D721Med (cell line): ENCODE measurements around the gene ADAM10.

ENCODE experiments used
- DNase-seq: peaks from one replicate; pipeline ENCODE4 v3.0.0; 2011; ENCODE audit warnings: low spot score; ENCODE audit not compliant: insufficient read length
- FAIRE-seq: peaks from 2 replicates; lab custom pipeline; 2011; peaks lifted over from hg19 to GRCh38; lab: Jason Lieb, UNC
- TF ChIP-seq, protein P1 (sequence below): IDR thresholded peaks from 2 replicates; pipeline ENCODE4 v1.5.1; 2012; ENCODE audit warnings: mild to moderate bottlenecking, control low read depth; ENCODE audit not compliant: insufficient read depth; ENCODE audit errors: missing control alignments

Gene ADAM10

DNA sequence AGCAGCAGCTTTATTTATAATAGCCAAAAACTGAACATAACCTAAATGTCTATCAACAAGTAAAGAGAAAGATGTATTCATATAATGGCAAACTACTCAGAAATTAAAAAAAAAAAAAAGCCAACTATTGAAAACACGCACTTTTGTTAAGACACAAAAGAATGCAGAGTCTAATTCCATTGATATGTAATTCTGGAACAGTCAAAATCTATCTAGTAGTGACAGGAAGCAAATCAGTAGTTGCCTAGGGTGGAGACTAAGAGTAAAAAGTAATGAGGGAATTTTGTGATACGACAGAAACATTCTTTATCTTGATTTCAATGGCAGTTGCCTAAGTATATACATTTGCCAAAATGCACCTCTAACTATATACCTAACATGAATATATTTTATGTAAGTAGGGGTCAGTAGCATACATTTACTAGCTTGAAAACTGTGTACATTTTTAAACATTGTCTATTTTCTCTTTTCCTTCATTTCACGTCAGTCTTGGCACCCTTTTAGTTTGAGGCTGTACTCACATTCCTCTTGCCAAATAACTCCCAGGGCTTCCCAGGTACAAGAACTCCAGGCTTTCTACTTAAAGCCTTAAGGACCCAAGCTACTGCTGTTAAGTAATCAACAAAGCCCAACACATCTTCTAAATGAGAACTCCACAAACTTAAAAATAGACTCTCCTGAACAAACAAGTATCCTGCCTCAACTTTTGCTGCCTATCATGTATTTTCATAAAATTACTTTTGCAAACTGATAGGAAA is 54.7 kb downstream of the ADAM10 start:
- no peak for DNase-seq
- TF ChIP-seq, protein P1, sequence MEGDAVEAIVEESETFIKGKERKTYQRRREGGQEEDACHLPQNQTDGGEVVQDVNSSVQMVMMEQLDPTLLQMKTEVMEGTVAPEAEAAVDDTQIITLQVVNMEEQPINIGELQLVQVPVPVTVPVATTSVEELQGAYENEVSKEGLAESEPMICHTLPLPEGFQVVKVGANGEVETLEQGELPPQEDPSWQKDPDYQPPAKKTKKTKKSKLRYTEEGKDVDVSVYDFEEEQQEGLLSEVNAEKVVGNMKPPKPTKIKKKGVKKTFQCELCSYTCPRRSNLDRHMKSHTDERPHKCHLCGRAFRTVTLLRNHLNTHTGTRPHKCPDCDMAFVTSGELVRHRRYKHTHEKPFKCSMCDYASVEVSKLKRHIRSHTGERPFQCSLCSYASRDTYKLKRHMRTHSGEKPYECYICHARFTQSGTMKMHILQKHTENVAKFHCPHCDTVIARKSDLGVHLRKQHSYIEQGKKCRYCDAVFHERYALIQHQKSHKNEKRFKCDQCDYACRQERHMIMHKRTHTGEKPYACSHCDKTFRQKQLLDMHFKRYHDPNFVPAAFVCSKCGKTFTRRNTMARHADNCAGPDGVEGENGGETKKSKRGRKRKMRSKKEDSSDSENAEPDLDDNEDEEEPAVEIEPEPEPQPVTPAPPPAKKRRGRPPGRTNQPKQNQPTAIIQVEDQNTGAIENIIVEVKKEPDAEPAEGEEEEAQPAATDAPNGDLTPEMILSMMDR, result no peak
- FAIRE-seq, result no peak

DNA sequence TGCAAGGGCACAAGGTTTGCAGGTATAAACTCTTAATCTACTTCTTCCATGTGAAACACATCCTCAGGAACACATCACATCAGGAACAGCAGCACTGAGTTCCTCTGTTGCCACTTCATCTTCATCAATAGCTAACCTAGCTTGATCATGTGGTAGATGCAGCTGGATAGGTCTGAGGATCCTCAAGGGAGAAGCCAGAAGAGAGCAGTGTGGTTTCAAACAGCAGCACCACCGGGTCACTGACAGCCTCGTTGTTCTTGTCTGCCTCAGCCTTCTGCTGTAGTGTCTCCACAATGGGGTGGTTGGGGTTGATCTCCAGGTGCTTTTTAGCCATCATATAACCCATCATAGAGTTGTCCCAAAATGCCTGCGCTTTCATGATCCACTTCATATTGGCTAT is 58.8 kb downstream of the ADAM10 start:
- TF ChIP-seq, protein P1, result no peak
- FAIRE-seq, result no peak
- no peak for DNase-seq

DNA sequence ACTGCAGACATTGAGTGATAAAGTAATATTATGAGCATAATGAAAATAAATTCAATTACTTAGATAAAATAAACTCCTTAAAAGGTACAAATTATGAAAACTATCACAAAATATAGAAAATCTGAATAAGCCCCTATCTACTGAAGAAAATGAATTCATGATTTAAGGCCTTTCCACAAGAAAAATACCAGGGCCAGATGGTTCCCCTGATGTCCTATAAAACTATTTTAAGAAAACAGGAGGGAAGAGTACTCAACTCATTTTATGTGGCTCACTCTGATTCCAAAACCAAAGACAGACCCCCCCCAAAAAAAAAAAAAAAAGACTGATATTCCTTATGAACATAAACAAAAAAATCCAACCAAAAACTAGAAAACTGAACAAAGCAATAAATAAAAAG is 59.9 kb downstream of the ADAM10 start:
- TF ChIP-seq, protein P1, result no peak
- FAIRE-seq, result no peak
- DNase-seq, result no peak

DNA sequence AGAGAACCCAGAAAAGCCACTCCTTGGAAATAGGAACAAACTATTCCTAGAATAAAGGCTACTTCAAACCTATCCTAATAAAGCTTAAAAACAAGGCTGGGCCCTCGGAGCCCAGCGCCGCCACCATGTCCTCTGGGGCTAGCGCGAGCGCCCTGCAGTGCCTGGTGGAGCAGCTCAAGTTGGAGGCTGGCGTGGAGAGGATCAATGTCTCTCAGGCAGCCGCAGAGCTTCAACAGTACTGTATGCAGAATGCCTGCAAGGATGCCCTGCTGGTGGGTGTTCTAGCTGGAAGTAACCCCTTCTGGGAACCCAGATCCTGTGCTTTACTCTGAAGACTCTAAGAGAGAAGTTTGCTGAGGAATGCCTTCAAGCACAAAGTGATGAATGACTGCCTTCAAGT is 63.2 kb downstream of the ADAM10 start:
- DNase-seq (no peak), FAIRE-seq (no peak)
- TF ChIP-seq, protein P1, result no peak

DNA sequence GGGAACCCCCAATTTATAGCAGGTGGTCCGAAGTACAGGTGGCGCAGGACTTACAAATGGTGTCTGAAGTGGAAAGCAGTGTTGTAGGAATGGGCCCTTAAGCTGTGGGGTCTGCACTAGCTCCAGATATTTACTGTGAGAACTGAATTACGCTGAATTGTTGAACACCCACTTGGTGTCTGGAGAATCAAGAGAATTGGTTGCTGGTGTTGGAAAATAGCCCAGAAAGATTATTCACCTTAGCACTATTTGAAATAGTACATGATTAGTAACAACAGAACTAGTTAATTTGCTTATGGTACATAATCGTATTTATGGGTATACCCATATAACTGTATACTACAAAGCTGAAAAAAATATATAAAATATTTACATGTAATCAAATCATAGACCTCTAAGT is 64.8 kb downstream of the ADAM10 start:
- TF ChIP-seq, protein P1, result no peak
- FAIRE-seq, result no peak
- DNase-seq, result no peak

DNA sequence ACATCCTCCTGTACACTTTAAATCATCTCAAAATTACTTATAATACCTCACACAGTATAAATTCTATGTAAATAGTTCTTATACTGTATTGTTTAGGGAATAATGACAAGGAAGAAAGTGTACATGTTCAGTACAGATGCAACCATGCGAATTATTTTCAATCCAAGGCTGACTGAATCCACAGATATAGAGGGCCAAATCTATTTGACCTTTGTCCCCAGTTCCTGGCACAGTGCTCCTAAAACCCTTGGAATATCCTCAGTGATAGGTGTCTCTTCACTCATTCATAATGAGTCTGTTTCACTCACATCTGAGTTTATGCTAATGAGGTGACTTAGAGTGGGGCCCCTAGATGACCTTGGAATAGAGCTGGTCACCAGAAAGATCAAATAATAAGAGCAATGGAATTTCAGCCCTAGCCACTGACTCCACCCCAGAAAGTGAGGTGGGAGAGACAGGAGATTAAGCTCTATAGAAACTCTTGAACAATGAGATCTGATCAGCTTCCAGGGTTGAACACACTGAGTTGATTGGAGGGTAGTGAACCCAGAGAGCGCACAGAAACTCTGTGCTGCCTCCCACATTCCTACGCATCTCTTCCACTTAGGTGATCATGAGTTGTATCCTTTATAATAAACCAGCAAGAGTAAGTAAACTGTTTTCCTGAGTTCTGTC is 65.3 kb downstream of the ADAM10 start:
- FAIRE-seq (no peak), DNase-seq (no peak)
- TF ChIP-seq, protein P1, result no peak

DNA sequence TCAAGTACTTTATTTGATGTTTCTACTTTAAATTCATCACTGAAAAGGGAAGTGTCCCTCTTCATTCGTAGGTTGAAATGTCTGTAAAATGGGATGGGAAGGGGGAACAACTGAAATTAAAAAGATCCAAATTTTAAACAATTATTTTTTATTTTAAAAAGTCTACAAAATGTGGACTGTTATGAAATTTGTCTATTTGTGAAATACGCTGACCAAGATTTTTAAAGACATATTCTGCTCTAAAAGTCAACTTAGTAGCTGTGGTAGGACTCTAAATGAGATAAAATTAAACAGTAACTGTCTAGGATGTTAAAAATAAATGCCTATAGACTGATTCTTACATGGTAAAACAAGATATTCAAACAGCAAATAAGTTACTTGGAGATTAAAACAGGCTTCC is 67.3 kb downstream of the ADAM10 start:
- TF ChIP-seq, protein P1, result no peak
- DNase-seq (no peak), FAIRE-seq (no peak)
